GM19463 (cell line): ENCODE data around the gene FOXO1.

ENCODE experiments used
- ATAC-seq: cut with Tn5 transposase; IDR thresholded peaks from one replicate; pipeline ENCODE4 v1.9.1; 2021; ENCODE audit warnings: mild to moderate bottlenecking, moderate library complexity; ENCODE audit not compliant: unreplicated experiment

Gene FOXO1

DNA sequence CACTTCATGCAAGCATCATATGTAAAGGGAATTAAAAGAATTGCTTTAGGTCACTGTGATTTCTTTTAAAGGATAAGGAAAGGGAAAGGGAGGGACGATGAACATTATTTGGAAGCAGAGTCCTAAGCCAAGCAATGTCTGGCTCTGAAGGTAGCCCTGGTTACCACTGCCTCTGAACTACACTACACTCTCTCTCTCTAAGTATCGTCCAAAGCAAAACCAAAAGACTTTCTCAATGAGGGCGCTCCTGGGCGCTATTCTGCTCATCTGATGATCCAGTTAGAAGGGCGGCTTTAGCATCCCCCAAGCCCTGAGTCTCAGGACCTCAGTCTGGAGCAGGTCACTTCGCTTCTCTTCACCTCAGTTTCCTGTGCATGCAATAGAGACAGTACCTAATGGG, 26.2 kb downstream of the FOXO1 start:
- ATAC-seq, result no peak

- ATAC-seq, result no peak
These were observed 27.2 kb downstream of the FOXO1 start for GRCh38 chr13:40639221-40639681.

DNA sequence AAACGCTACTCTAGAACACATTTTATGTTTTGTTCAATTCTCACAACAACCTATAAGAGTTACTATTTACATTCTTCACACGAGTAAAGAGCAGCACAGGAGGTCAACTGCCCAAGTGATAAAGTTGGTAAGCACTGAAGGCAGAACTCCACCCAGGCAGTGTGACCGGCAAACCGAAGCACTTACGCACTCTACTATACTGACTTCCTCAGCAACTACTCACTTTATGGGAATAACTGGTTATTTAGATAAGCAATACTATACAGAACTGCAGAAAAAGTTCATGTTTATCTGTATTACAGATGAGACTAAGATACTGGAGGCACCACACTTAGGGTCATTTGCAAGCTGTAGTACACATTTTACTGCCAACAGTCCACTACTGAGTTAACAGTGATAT, 28.8 kb downstream of the FOXO1 start:
- no peak for ATAC-seq

- peak; percentile 32 for ATAC-seq
These were observed 31.0 kb downstream of the FOXO1 start for GRCh38 chr13:40635315-40635995.

DNA sequence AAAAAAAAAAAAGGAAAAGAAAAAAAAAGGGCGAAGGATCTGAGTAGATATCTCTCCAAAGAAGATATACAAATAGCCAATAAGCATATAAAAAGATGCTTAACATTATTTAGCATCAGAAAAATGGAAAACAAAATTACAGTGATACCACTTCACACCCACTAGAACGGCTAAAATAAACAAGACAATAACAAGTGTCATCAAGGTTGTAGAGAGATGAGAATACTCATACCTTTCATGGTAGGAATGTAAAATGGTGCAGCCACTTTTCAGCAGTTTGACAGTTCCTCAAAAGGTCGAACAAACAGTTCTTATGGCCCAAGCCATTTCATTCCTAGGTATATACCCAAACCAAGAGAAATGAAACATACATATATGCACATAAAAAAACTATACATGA, 33.5 kb downstream of the FOXO1 start:
- ATAC-seq, result no peak

GRCh38 chr13:40631605-40632004, 34.8 kb downstream of the FOXO1 start:
- ATAC-seq, result peak; percentile 39

GRCh38 chr13:40629678-40630384, 36.6 kb downstream of the FOXO1 start:
- ATAC-seq, result peak; percentile 72

DNA sequence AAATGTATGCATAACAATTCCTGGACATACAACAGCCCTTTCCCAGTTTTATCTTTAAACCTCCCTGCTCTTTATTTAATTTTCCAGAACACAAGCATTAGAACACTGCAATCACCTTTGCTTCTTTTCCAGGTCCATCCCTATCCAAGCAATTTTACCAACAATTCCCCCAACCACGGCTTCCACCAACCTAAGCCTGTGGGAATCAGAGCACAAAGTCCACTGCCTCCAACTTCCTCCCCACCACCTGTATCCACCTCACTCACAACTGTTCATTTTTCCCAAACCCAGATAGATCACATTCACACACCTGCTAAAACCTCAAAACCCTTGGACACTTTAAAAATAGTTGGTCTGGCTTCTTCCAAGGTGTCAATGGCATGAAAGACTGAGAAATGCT, 39.5 kb downstream of the FOXO1 start:
- no peak for ATAC-seq

- ATAC-seq, result no peak
These were observed 39.9 kb downstream of the FOXO1 start for GRCh38 chr13:40626561-40626960.

GRCh38 chr13:40624986-40625385, 41.5 kb downstream of the FOXO1 start:
- ATAC-seq, result no peak

GRCh38 chr13:40624383-40624782, 42.1 kb downstream of the FOXO1 start:
- no peak for ATAC-seq

- ATAC-seq, result no peak
These were observed 43.7 kb downstream of the FOXO1 start for GRCh38 chr13:40622761-40623160.

- ATAC-seq, result no peak
These were observed 44.2 kb downstream of the FOXO1 start for GRCh38 chr13:40622246-40622645.

- no peak for ATAC-seq
These were observed 47.0 kb downstream of the FOXO1 start for GRCh38 chr13:40619479-40619814.

DNA sequence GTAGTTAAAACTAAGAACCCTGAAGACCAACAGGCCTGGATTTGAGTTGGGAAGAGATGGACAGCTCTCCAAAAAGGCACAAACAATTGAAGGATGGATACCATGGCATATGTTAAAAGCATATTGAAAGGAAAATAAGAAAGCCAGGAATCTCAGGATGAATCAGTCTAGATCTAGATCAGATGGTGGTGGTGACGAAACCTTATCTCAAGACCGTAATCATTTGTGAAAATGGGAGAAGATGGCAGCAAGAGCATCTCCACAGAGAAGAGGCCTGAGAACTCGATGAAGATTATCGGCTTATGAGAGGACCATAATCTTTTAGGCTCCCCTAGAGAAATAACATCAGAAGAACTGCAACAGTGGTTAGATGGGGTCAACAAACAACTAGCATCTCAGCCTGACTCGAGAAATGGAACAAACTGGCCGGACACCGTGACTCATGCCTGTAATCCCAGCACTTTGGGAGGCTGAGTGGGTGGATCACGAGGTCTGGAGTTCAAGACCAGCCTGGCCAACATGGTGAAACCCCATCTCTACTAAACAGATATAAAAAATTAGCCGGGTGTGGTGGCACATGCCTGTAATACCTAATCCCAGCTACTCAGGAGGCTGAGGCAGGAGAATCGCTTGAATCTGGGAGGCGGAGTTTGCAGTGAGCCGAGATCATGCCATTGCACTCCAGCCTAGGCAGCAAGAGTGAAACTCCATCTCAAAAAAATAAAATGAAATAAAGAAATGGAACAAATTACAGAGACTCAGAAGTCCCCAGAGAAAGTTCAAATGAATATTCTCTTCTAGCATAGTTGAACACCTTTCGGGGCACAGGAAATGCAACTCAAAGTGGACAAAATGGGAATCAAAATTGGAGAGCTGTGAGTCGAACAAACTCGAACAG, 47.6 kb downstream of the FOXO1 start:
- ATAC-seq, result no peak

DNA sequence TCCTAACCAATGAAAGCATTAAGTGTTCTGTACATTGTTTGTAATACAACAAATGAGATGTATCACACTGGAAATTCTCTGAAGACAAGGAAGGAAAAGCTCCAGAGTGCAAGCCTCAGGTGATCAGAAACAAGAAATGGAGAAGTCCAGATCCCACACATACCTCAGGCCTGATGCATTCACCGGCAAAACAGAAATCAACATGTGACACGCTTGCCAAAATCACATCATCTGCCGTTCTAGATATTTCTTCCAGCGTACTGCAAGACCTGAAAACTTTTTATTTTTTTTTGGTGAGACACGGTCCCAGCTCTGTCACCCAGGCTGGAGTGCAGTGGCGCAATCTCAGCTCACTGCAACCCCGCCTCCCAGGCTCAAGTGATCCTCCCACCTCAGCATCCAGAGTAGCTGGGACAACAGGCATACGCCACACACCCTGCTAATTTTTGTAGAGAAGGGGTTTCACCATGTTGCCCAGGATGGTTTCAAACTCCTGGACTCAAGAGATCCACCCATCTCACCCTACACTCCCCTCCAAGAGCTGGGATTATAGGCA, 48.6 kb downstream of the FOXO1 start:
- ATAC-seq, result no peak

GRCh38 chr13:40615619-40616018, 50.8 kb downstream of the FOXO1 start:
- no peak for ATAC-seq

- ATAC-seq, result no peak
These were observed 52.5 kb downstream of the FOXO1 start for GRCh38 chr13:40613914-40614313.

DNA sequence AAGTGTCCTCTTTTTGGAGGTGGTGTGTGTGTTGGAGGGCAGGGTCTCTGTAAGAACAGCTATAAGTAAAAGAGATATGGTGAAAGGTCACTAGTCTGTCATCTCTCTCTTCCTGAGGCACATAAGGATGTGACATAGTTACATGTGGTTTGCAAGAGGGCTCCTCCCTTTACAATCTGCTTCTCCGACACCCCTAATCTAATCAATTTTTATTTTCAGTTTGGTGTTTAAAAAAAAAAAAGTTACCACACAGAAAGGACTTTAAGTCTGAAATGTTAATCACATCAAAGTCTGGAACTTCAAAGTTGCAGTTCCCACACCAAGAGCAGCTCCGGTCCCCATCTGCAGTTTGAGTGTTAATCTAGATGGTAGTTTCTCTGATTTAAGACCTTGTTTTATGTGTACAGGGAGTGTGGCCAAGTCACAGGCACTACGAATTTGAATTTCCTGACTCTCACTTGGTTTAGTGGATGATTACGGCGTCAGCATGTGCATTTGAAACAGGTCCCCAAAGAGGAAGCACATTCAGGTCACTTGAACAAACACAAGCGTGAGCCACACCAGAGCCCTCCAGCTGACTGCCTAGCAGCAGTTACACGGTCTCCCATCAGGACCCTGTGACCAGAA, 53.1 kb downstream of the FOXO1 start:
- peak; percentile 85 for ATAC-seq

GRCh38 chr13:40612041-40612440, 54.4 kb downstream of the FOXO1 start:
- ATAC-seq, result no peak

GRCh38 chr13:40611635-40612034, 54.8 kb downstream of the FOXO1 start:
- no peak for ATAC-seq
